ENCODE results near the gene VTI1A.

GRCh38 chr10:112618814-112619213 lies 171.8 kb downstream of the VTI1A start:
- TF ChIP-seq POLR2A (IDR thresholded peaks at IDR 0.05) (no peak), CTCF (IDR thresholded peaks at IDR 0.05) (no peak), POLR2AphosphoS5 (IDR thresholded peaks at IDR 0.05) (no peak), EP300 (IDR thresholded peaks at IDR 0.05) (no peak)

Data from upper lobe of left lung (tissue), 4 donors.